Mesodermal cell (in vitro differentiated cells): ENCODE results near the gene PPP2R2C.

Experiments
- H3K27ac ChIP-seq: 2 replicates; pipeline ENCODE4 v1.7.0; 2013; ENCODE audit warnings: mild to moderate bottlenecking, low read depth, low read length, moderate library complexity; ENCODE audit not compliant: severe bottlenecking
- H3K36me3 ChIP-seq: 2 replicates; pipeline ENCODE4 v1.7.1; 2013; ENCODE audit warnings: mild to moderate bottlenecking, low read length, moderate library complexity; ENCODE audit not compliant: control insufficient read depth, insufficient read depth
- H3K4me1 ChIP-seq: one replicate; pipeline ENCODE4 v1.7.1; 2013; ENCODE audit warnings: mild to moderate bottlenecking, low read length; ENCODE audit not compliant: insufficient read depth, control insufficient read depth, poor library complexity, severe bottlenecking
- H3K4me3 ChIP-seq: 2 replicates; pipeline ENCODE4 v1.7.0; 2013; ENCODE audit warnings: low read length, control low read depth, mild to moderate bottlenecking; ENCODE audit not compliant: insufficient read depth, poor library complexity, severe bottlenecking; ENCODE audit errors: extremely low read depth
- H3K9me3 ChIP-seq: 2 replicates; pipeline ENCODE4 v1.7.1; 2013; ENCODE audit warnings: mild to moderate bottlenecking, low read length, moderate library complexity; ENCODE audit not compliant: control insufficient read depth
- WGBS, 2 experiments: methylation state at CpG; one replicate each; pipeline ENCODE4 v1.1.5; 2013; ENCODE audit warnings: missing lambda C conversion rate in 2 of 2; ENCODE audit not compliant: insufficient coverage in 2 of 2; 5-methylcytosine and 5-hydroxymethylcytosine counted together

PPP2R2C gene

DNA sequence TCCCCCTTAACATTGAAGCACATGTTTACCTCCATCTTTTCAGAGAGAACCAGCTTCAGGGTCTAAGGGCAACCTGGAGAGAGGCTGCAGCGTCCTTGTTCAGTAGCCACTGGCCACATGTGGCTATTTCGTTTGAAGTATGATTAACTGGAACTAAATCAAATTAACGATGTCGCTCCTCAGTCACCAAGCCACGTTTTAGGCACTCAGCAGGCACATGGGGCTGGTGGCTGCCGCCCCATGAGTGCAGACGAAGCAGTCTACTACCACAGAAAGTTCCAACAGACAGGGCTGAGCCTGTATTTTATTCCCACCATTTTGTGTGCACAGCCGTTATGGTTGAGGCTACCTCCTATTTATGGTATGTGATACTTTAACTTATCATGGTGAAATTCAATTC is 103.4 kb downstream of the PPP2R2C start:
- 77 to 87% methylated on average over 6 to 7 of the region's 8 CpGs for WGBS, 2 experiments
- no peaks in the 10 kb centered on the region for H3K9me3 ChIP-seq
- no peaks in the 10 kb centered on the region for H3K36me3 ChIP-seq
- no peak overlapping the region for H3K4me3 ChIP-seq
- no peak overlapping the region for H3K27ac ChIP-seq
- H3K4me1 ChIP-seq, result peaks cover 2% of the 10 kb centered on the region

DNA sequence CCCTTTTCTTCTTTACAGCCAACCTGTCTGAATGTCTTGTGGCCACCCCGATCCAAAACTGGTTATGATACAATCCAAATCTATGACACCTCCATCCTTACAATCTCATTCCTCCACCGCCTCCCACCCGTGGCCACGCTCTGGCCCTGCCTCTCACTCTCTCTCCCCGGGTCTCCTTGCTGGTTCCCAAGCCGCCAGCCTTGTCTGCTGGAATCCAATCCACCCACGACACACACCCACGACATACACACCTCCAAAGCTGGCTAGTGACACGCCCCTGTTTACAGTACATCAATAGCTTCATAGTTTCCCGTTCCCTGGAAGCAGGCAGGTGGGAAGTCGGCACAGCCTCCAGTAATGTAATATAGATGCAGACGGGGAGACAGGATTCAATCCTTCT is 103.8 kb downstream of the PPP2R2C start:
- Histone ChIP-seq H3K27ac (no peak overlapping the region), H3K36me3 (no peaks in the 10 kb centered on the region), H3K4me1 (peaks cover 2% of the 10 kb centered on the region), H3K9me3 (no peaks in the 10 kb centered on the region), H3K4me3 (no peak overlapping the region)
- WGBS, 2 experiments, result 83 to 89% methylated on average over 7 to 8 of the region's 12 CpGs

- H3K36me3 ChIP-seq, result no peaks in the 10 kb centered on the region
- no peak overlapping the region for H3K27ac ChIP-seq
- WGBS, 2 experiments, result 90 to 94% methylated on average over 10 of the region's 10 CpGs
Measured at GRCh38 chr4:6368096-6368495, 104.3 kb downstream of the PPP2R2C start.

GRCh38 chr4:6367371-6367851 is 105.0 kb downstream of the PPP2R2C start:
- H3K4me1 ChIP-seq, result peaks cover 2% of the 10 kb centered on the region
- no peak overlapping the region for H3K4me3 ChIP-seq
- no peaks in the 10 kb centered on the region for H3K9me3 ChIP-seq
- H3K27ac ChIP-seq, result no peak overlapping the region
- WGBS, 2 experiments, result 20 to 36% methylated on average over 6 to 8 of the region's 8 CpGs
- H3K36me3 ChIP-seq, result no peaks in the 10 kb centered on the region

More at GRCh38 chr4:6368096-6368495, 104.3 kb downstream of the PPP2R2C start:
- Histone ChIP-seq H3K9me3 (no peaks in the 10 kb centered on the region), H3K4me3 (no peak overlapping the region), H3K4me1 (peaks cover 2% of the 10 kb centered on the region)

- WGBS, 2 experiments, result 78 to 91% methylated on average over 4 of the region's 5 CpGs
- no peaks in the 10 kb centered on the region for H3K9me3 ChIP-seq
- H3K4me1 ChIP-seq, result peaks cover 2% of the 10 kb centered on the region
- no peaks in the 10 kb centered on the region for H3K36me3 ChIP-seq
- H3K27ac ChIP-seq, result no peak overlapping the region
- H3K4me3 ChIP-seq, result no peak overlapping the region
Measured at GRCh38 chr4:6366581-6366980, 105.8 kb downstream of the PPP2R2C start.

DNA sequence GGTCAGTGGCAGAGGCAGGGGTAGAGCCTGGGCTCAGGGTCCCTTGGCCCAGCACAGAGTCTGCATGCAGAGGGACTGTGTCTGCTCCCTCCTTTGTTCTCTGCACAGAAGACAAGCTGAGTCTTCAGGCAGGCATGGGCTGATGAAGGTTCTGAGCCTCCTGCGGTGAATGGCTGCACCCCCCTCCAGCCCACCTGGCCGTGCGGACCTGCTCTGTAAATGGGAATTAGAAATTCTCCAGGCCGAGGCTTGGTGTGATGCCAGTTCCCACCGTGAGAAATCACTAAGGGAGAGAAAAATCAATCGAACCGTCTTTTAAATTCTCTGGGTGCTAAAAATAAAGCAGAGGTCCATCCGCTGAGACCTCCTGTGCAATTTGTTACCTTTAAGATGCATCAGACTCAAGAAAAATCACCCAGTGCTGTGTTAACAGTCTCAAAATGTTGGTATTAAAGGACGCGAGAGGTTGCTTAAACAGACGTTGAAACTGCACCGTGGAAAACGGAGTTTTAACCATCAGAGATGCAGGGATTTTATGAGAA is 106.8 kb downstream of the PPP2R2C start:
- 89 to 91% methylated on average over 13 of the region's 13 CpGs for WGBS, 2 experiments
- no peaks in the 10 kb centered on the region for H3K36me3 ChIP-seq
- peaks cover 2% of the 10 kb centered on the region for H3K4me1 ChIP-seq
- no peak overlapping the region for H3K4me3 ChIP-seq
- H3K27ac ChIP-seq, result no peak overlapping the region
- no peaks in the 10 kb centered on the region for H3K9me3 ChIP-seq

DNA sequence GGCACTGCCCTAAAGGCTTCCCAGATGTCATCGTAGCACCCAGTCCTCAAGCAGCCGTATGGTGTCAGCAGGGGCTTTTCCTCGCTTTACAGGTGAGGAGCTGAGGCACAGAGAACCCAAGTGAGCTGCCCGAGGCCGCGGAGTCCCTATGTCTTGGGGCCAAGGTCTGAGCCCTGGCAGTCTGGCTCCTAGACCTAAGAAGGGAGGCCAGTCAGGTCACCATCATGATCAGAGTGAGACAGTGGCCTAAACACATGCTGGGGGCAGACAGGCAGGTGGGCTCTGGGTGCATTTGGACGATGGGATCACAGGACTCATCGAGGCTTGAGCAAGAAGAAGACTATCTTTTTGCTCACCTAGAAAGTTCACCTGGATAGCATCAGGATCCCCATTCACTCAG is 107.8 kb downstream of the PPP2R2C start:
- WGBS, 2 experiments, result 84 to 87% methylated on average over 8 of the region's 8 CpGs
- Histone ChIP-seq H3K4me3 (no peak overlapping the region), H3K9me3 (no peaks in the 10 kb centered on the region), H3K36me3 (no peaks in the 10 kb centered on the region), H3K4me1 (no peaks in the 10 kb centered on the region), H3K27ac (no peak overlapping the region)

DNA sequence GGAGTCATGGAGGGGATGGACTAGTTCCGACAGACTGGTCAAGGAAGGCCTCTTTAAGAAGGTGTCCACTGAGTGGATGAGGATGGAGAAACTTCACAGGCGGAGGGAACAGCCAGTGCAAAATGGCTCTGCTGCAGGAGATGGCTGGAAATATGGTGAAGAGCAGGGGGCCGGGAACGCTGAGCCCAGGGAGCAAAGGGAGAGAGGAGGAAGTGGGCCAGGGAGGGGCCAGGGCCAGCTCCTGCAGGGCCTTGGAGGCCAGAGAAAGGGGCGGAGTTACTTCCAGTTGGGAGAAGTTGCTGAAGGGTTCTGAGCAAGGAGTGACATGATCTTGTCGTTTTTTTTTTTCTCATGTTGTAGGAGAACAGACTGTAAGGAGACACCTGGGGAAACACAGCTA is 108.3 kb downstream of the PPP2R2C start:
- H3K4me3 ChIP-seq, result no peak overlapping the region
- WGBS, 2 experiments, result 69 to 74% methylated on average over 6 of the region's 6 CpGs
- no peaks in the 10 kb centered on the region for H3K36me3 ChIP-seq
- H3K27ac ChIP-seq, result no peak overlapping the region
- H3K4me1 ChIP-seq, result no peaks in the 10 kb centered on the region
- H3K9me3 ChIP-seq, result no peaks in the 10 kb centered on the region

GRCh38 chr4:6362896-6363295 is 109.5 kb downstream of the PPP2R2C start:
- H3K27ac ChIP-seq, result no peak overlapping the region
- no peaks in the 10 kb centered on the region for H3K9me3 ChIP-seq
- no peaks in the 10 kb centered on the region for H3K4me1 ChIP-seq
- no peaks in the 10 kb centered on the region for H3K36me3 ChIP-seq
- H3K4me3 ChIP-seq, result no peak overlapping the region
- WGBS, 2 experiments, result 21 to 35% methylated on average over 6 to 8 of the region's 8 CpGs

- no peaks in the 10 kb centered on the region for H3K4me1 ChIP-seq
- no peak overlapping the region for H3K27ac ChIP-seq
- WGBS, 2 experiments, result 69 to 76% methylated on average over 5 to 6 of the region's 7 CpGs
- H3K36me3 ChIP-seq, result no peaks in the 10 kb centered on the region
- no peaks in the 10 kb centered on the region for H3K9me3 ChIP-seq
- no peak overlapping the region for H3K4me3 ChIP-seq
Measured at GRCh38 chr4:6362243-6362885, 110.0 kb downstream of the PPP2R2C start.

DNA sequence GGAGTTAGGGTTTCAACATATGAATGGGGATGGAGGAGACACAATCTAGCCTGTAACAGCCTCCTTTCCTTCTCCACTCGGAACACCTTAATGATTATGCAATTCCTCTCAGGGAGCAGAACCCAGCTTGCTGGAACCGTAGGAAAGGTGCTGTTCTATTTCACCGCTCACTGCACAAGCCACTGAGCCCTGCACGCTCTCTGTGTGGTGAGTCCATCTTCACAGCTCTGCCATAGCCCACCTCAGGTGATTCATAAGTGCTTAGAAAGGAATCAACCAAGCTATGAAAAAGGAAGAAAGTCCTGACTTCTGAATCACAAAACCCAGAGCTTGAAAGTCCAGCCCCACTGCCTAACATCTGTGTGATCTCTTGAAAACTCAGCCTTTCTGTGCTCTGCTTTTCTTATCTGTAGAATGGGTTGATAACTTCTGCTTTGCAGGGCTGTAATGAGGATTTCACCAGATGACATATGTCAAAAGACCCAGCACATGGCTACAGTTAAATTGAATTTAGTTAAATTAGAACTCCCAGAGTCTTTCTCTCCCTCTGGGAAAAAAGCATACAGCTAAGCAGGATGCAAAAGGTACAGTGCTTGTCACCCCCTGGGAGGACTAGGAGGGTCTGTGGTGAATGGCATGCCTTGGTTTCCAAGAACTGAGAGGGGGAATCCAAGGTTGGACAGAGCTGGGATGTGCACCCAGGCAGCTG is 111.2 kb downstream of the PPP2R2C start:
- no peak overlapping the region for H3K4me3 ChIP-seq
- no peaks in the 10 kb centered on the region for H3K9me3 ChIP-seq
- H3K4me1 ChIP-seq, result no peaks in the 10 kb centered on the region
- no peak overlapping the region for H3K27ac ChIP-seq
- WGBS, 2 experiments, result 73 to 78% methylated on average over 4 of the region's 4 CpGs
- H3K36me3 ChIP-seq, result no peaks in the 10 kb centered on the region
